Measurements from ENCODE around the gene PBRM1. TPM values are rescaled to one million over a fixed set of nuclear protein-coding genes. Genes with fewer than 3 reads are reported as not detected.

The PBRM1 gene
- total RNA-seq, 1 experiment from 2014 or later = 42.8 TPM

GRCh38 chr3:52503788-52504424 lies 181.8 kb downstream of the PBRM1 start:
- ChIA-PET POLR2A (ENCODE audit: unreplicated experiment) (no interaction called here), CTCF (no interaction called here)
- TF ChIP-seq, protein P1, sequence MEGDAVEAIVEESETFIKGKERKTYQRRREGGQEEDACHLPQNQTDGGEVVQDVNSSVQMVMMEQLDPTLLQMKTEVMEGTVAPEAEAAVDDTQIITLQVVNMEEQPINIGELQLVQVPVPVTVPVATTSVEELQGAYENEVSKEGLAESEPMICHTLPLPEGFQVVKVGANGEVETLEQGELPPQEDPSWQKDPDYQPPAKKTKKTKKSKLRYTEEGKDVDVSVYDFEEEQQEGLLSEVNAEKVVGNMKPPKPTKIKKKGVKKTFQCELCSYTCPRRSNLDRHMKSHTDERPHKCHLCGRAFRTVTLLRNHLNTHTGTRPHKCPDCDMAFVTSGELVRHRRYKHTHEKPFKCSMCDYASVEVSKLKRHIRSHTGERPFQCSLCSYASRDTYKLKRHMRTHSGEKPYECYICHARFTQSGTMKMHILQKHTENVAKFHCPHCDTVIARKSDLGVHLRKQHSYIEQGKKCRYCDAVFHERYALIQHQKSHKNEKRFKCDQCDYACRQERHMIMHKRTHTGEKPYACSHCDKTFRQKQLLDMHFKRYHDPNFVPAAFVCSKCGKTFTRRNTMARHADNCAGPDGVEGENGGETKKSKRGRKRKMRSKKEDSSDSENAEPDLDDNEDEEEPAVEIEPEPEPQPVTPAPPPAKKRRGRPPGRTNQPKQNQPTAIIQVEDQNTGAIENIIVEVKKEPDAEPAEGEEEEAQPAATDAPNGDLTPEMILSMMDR (conservative IDR thresholded peaks at IDR 0.05) = no peak
- no peak for TF ChIP-seq EZH2 (IDR thresholded peaks at IDR 0.05; ENCODE audit: low read depth)
- BruUV-seq (replicated peaks) = no TSS peak
- Histone ChIP-seq H3K27ac (no peak overlapping the region), H3K79me2 (ENCODE audit: low read depth) (no peaks in the 10 kb centered on the region), H3K9me2 (ENCODE audit: insufficient read depth) (no peaks in the 10 kb centered on the region), H4K20me1 (ENCODE audit: insufficient read depth) (no peaks in the 10 kb centered on the region), H3K4me2 (no peak overlapping the region), H3K4me1 (replicated peaks; ENCODE audit: insufficient read depth) (0 out of 2 replicates have a peak, but pooled peaks cover 4% of the 10 kb centered on the region), H3K4me3 (no peak overlapping the region), H3K36me3 (ENCODE audit: low read depth) (no peaks in the 10 kb centered on the region), H3F3A (ENCODE audit: insufficient read depth, low read depth) (no peaks in the 10 kb centered on the region), H3K9me3 (ENCODE audit: insufficient read depth, low read depth) (no peaks in the 10 kb centered on the region), H2AFZ (no peak overlapping the region), H3K27me3 (ENCODE audit: insufficient read depth, low read depth) (no peaks in the 10 kb centered on the region)
- DNase-seq = no peak
- intact Hi-C loops (cut with micrococcal nuclease; ENCODE audit: unreplicated experiment) = no loop called here

DNA sequence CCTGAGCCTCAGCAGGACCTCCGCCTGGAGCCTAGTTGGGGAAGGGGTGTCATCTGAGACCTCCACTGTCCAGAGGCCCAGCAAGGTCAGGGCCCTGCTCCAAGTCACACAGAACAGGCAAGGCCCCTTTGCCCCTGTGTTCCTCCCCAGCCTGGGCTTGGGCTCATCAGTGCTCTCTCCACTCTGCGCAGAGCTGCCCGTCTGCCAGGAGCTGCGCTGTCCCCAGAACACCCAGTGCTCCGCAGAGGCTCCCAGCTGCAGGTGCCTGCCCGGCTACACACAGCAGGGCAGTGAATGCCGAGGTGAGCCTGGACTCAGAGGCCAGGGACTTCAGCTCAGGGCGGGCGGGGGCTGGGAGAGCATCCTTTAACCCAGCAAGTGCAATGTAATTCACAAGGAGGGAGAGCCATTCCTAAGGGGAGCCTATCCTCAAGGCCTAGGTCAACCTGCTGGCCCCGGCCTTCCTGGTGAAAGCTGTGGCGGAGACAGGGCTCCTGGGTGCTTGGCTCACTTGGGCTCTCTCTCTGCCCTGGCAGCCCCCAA lies 182.8 kb downstream of the PBRM1 start:
- H3K79me2 ChIP-seq (ENCODE audit: low read depth) = no peaks in the 10 kb centered on the region
- no peaks in the 10 kb centered on the region for H3K9me3 ChIP-seq (ENCODE audit: insufficient read depth, low read depth)
- no peak for DNase-seq
- no peaks in the 10 kb centered on the region for H3K9me2 ChIP-seq (ENCODE audit: insufficient read depth)
- CTCF ChIA-PET = no interaction called here
- no peak for TF ChIP-seq EZH2 (IDR thresholded peaks at IDR 0.05; ENCODE audit: low read depth)
- TF ChIP-seq, protein P1 (conservative IDR thresholded peaks at IDR 0.05) = no peak
- H2AFZ ChIP-seq = no peak overlapping the region
- POLR2A ChIA-PET (ENCODE audit: unreplicated experiment) = no interaction called here
- 0 out of 2 replicates have a peak, but pooled peaks cover 4% of the 10 kb centered on the region for H3K4me1 ChIP-seq (replicated peaks; ENCODE audit: insufficient read depth)
- no peaks in the 10 kb centered on the region for H3K36me3 ChIP-seq (ENCODE audit: low read depth)
- H4K20me1 ChIP-seq (ENCODE audit: insufficient read depth) = no peaks in the 10 kb centered on the region
- no peak overlapping the region for H3K4me3 ChIP-seq
- no peaks in the 10 kb centered on the region for H3K27me3 ChIP-seq (ENCODE audit: insufficient read depth, low read depth)
- intact Hi-C loops (cut with micrococcal nuclease; ENCODE audit: unreplicated experiment) = no loop called here
- H3K27ac ChIP-seq = no peak overlapping the region
- no peaks in the 10 kb centered on the region for H3F3A ChIP-seq (ENCODE audit: insufficient read depth, low read depth)
- no TSS peak for BruUV-seq (replicated peaks)
- H3K4me2 ChIP-seq = no peak overlapping the region

DNA sequence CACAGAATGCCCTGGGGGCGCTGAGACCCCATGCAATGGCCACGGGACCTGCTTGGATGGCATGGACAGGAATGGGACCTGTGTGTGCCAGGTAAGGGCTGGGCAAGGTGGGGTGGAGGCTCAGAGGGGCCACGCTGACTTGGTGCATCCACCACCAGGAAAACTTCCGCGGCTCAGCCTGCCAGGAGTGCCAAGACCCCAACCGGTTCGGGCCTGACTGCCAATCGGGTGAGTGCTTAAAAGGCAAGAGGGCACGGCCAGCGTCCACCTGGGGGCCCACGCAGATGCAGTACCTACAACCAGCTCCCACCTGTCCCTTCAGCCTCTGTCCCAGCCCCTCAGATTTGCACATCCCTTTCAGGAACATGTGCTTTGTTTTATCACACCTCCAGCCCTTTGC lies 183.7 kb downstream of the PBRM1 start:
- H3K79me2 ChIP-seq (ENCODE audit: low read depth) = no peaks in the 10 kb centered on the region
- TF ChIP-seq, protein P1 (conservative IDR thresholded peaks at IDR 0.05) = no peak
- no peak for TF ChIP-seq EZH2 (IDR thresholded peaks at IDR 0.05; ENCODE audit: low read depth)
- no peak overlapping the region for H3K4me2 ChIP-seq
- H3F3A ChIP-seq (ENCODE audit: insufficient read depth, low read depth) = no peaks in the 10 kb centered on the region
- no peak overlapping the region for H3K4me3 ChIP-seq
- no peaks in the 10 kb centered on the region for H3K9me2 ChIP-seq (ENCODE audit: insufficient read depth)
- CTCF ChIA-PET = no interaction called here
- no peaks in the 10 kb centered on the region for H3K36me3 ChIP-seq (ENCODE audit: low read depth)
- no peaks in the 10 kb centered on the region for H3K9me3 ChIP-seq (ENCODE audit: insufficient read depth, low read depth)
- no peaks in the 10 kb centered on the region for H4K20me1 ChIP-seq (ENCODE audit: insufficient read depth)
- DNase-seq = no peak
- intact Hi-C loops (cut with micrococcal nuclease; ENCODE audit: unreplicated experiment) = no loop called here
- H3K27ac ChIP-seq = no peak overlapping the region
- no peak overlapping the region for H2AFZ ChIP-seq
- POLR2A ChIA-PET (ENCODE audit: unreplicated experiment) = no interaction called here
- BruUV-seq (replicated peaks) = no TSS peak
- no peaks in the 10 kb centered on the region for H3K27me3 ChIP-seq (ENCODE audit: insufficient read depth, low read depth)
- 0 out of 2 replicates have a peak, but pooled peaks cover 3% of the 10 kb centered on the region for H3K4me1 ChIP-seq (replicated peaks; ENCODE audit: insufficient read depth)
